Tibial nerve (tissue), 4 donors: ENCODE measurements around the gene S100A16.

ENCODE experiments used
- EP300 ChIP-seq, 2 donors: sonication (generic); formaldehyde crosslinking; IDR thresholded peaks; one replicate each; pipeline ENCODE4 v1.6.1; 2017; ENCODE audit warnings: antibody characterized with exemption in 2 of 2, mild to moderate bottlenecking in 1 of 2
- POLR2A ChIP-seq, 2 donors: fragments of 450-650 bp; IDR thresholded peaks; one replicate each; pipeline ENCODE4 v1.6.1; 2017; ENCODE audit warnings: antibody characterized with exemption in 2 of 2, mild to moderate bottlenecking in 2 of 2, moderate library complexity in 2 of 2
- TF ChIP-seq, protein P1 (sequence below), 5 experiments: fragments of 200-600 bp in 3 of 5; fragments of 450-650 bp in 2 of 5; sonication (generic) in 3 of 5; IDR thresholded peaks; one replicate each; pipeline ENCODE4 v1.5.1; 2016 to 2019; ENCODE audit warnings: antibody characterized with exemption in 5 of 5, mild to moderate bottlenecking in 3 of 5, moderate library complexity in 2 of 5

DNA sequence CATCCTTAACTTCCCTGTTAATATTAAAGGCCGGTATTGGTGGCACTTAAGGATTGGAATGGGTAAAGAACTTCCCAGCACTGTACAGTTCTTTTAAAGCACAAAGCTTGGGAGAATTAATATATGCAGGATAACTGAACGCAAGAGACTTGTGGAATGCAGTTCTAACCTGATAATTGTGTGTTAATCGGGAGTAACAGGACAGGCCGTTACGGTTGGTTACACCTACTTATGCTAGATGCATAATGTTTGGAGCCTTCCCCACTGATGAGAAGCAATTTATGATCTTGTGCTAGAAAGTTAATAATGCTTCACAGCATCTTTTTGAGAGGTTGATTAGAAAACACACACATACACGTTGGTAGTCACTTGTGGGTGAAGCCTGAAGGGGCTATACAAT lies 27.9 kb upstream of the S100A16 start:
- TF ChIP-seq, protein P1, sequence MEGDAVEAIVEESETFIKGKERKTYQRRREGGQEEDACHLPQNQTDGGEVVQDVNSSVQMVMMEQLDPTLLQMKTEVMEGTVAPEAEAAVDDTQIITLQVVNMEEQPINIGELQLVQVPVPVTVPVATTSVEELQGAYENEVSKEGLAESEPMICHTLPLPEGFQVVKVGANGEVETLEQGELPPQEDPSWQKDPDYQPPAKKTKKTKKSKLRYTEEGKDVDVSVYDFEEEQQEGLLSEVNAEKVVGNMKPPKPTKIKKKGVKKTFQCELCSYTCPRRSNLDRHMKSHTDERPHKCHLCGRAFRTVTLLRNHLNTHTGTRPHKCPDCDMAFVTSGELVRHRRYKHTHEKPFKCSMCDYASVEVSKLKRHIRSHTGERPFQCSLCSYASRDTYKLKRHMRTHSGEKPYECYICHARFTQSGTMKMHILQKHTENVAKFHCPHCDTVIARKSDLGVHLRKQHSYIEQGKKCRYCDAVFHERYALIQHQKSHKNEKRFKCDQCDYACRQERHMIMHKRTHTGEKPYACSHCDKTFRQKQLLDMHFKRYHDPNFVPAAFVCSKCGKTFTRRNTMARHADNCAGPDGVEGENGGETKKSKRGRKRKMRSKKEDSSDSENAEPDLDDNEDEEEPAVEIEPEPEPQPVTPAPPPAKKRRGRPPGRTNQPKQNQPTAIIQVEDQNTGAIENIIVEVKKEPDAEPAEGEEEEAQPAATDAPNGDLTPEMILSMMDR (IDR thresholded peaks at IDR 0.05) = no peak
- TF ChIP-seq POLR2A (IDR thresholded peaks at IDR 0.05) = no peak
- no peak for TF ChIP-seq EP300 (IDR thresholded peaks at IDR 0.05)
